ENCODE measurements around the gene PCDHB1. TPM values are rescaled to one million over a fixed set of nuclear protein-coding genes. Genes with fewer than 3 reads are reported as not detected.

Gene PCDHB1
- total and polyA plus RNA-seq, 4 donors: 0.01 to 0.28 (median 0.08) TPM

- no peaks in the 10 kb centered on the region for H3K27me3 ChIP-seq (ENCODE audit: control insufficient read depth in 3 of 3, insufficient read depth in 3 of 3, low read length in 2 of 3)
- peak in 2 of 3 donors; percentile 1 to 2 for DNase-seq
- no peak for TF ChIP-seq CTCF (IDR thresholded peaks at IDR 0.05; ENCODE audit: control extremely low read depth, extremely low read depth)
- peaks cover 0 to 5% (median 0%) of the 10 kb centered on the region in 4 donors for H3K9me3 ChIP-seq (ENCODE audit: control insufficient read depth in 4 of 4, insufficient read depth in 3 of 4, low read length in 3 of 4)
- H3K27ac ChIP-seq (ENCODE audit: low read depth in 1 of 2, low read length in 1 of 2): no peak overlapping the region
- H3K9ac ChIP-seq (ENCODE audit: insufficient read depth in 1 of 2, low read length in 2 of 2): no peak overlapping the region
- H3K36me3 ChIP-seq (ENCODE audit: control insufficient read depth in 4 of 4, insufficient read depth in 4 of 4, low read length in 4 of 4): no peaks in the 10 kb centered on the region
- ATAC-seq (ENCODE audit: insufficient read depth, low FRiP score): no peak
- H3K4me3 ChIP-seq: no peak overlapping the region
- WGBS, 2 donors: 54 to 61% methylated on average over 3 of the region's 3 CpGs
- no peaks in the 10 kb centered on the region for H3K4me1 ChIP-seq (ENCODE audit: control insufficient read depth in 5 of 5, insufficient read depth in 5 of 5, low read length in 5 of 5)
Measured at GRCh38 chr5:141039517-141039916, 11.7 kb upstream of the PCDHB1 start.

GRCh38 chr5:141040093-141040770 lies 10.9 kb upstream of the PCDHB1 start:
- peaks cover 0 to 5% (median 0%) of the 10 kb centered on the region in 4 donors for H3K9me3 ChIP-seq (ENCODE audit: control insufficient read depth in 4 of 4, insufficient read depth in 3 of 4, low read length in 3 of 4)
- ATAC-seq (ENCODE audit: insufficient read depth, low FRiP score): peak; percentile 73
- no peaks in the 10 kb centered on the region for H3K36me3 ChIP-seq (ENCODE audit: control insufficient read depth in 4 of 4, insufficient read depth in 4 of 4, low read length in 4 of 4)
- peak overlapping the region in 1 of 2 donors; percentile 31 for H3K27ac ChIP-seq (ENCODE audit: low read depth in 1 of 2, low read length in 1 of 2)
- 8 to 11% methylated on average over 24 of the region's 24 CpGs for WGBS, 2 donors
- no peaks in the 10 kb centered on the region for H3K27me3 ChIP-seq (ENCODE audit: control insufficient read depth in 3 of 3, insufficient read depth in 3 of 3, low read length in 2 of 3)
- DNase-seq: peak; percentile 52 to 59 (median 58)
- H3K4me1 ChIP-seq (ENCODE audit: control insufficient read depth in 5 of 5, insufficient read depth in 5 of 5, low read length in 5 of 5): no peaks in the 10 kb centered on the region
- TF ChIP-seq CTCF (IDR thresholded peaks at IDR 0.05; ENCODE audit: control extremely low read depth, extremely low read depth): peak; percentile 24
- no peak overlapping the region for H3K9ac ChIP-seq (ENCODE audit: insufficient read depth in 1 of 2, low read length in 2 of 2)
- H3K4me3 ChIP-seq: peak overlapping the region; percentile 20

- WGBS, 2 donors: 5 to 7% methylated on average over 25 of the region's 25 CpGs
- TF ChIP-seq CTCF (IDR thresholded peaks at IDR 0.05; ENCODE audit: control extremely low read depth, extremely low read depth): peak; percentile 51
- peaks cover 0 to 5% (median 0%) of the 10 kb centered on the region in 4 donors for H3K9me3 ChIP-seq (ENCODE audit: control insufficient read depth in 4 of 4, insufficient read depth in 3 of 4, low read length in 3 of 4)
- no peak overlapping the region for H3K9ac ChIP-seq (ENCODE audit: insufficient read depth in 1 of 2, low read length in 2 of 2)
- H3K27ac ChIP-seq (ENCODE audit: low read depth in 1 of 2, low read length in 1 of 2): no peak overlapping the region
- no peaks in the 10 kb centered on the region for H3K27me3 ChIP-seq (ENCODE audit: control insufficient read depth in 3 of 3, insufficient read depth in 3 of 3, low read length in 2 of 3)
- DNase-seq (peak; percentile 94 to 95 (median 95)), ATAC-seq (ENCODE audit: insufficient read depth, low FRiP score) (peak; percentile 96)
- H3K4me1 ChIP-seq (ENCODE audit: control insufficient read depth in 5 of 5, insufficient read depth in 5 of 5, low read length in 5 of 5): no peaks in the 10 kb centered on the region
- no peaks in the 10 kb centered on the region for H3K36me3 ChIP-seq (ENCODE audit: control insufficient read depth in 4 of 4, insufficient read depth in 4 of 4, low read length in 4 of 4)
- peak overlapping the region; percentile 20 for H3K4me3 ChIP-seq
Measured at GRCh38 chr5:141040771-141041426, 10.3 kb upstream of the PCDHB1 start.

All from lung (tissue), 12 donors.